ENCODE measurements around the gene CDKAL1. TPM values are rescaled to one million over a fixed set of nuclear protein-coding genes. Genes with fewer than 3 reads are reported as not detected.

CDKAL1 gene
- total and polyA plus RNA-seq, 2 of the 8 experiments (the other 6 are each of a cell fraction or from before 2014, with no cell fraction given), result 8.4 to 24.6 TPM

DNA sequence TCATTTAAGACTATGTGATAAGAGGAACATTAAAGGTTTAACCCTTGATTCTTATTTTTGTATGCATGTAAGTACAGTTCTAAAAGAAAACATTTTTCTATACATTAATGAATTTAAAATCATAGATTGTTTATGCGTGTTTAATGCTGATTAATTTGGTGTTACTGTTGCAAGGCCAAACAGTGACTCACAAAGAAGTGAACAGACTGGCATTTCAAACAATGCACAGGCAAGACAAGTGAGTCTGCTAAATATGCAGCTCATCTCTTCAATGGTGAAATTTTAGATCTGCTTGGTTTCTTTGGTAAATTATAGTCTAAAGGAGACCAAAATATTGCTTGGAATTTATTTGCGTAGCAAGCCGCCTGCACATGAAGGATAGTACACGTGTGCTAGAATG lies 641.9 kb downstream of the CDKAL1 start (continued):
- TF ChIP-seq JUND (IDR thresholded peaks at IDR 0.05; ENCODE audit: low read length) (no peak), EZH2 (IDR thresholded peaks at IDR 0.05; ENCODE audit: low read depth, low read length, severe bottlenecking) (no peak), SIN3A (conservative IDR thresholded peaks at IDR 0.05 in 1 of 2, IDR thresholded peaks at IDR 0.05 in 1 of 2; ENCODE audit: low read depth in 1 of 2, low read length in 2 of 2) (no peak)

All from H1 (cell line).